H54 (cell line): ENCODE results near the gene APOBEC3B.
"Not testable (repeated sequence)": the region's sequence is repeated elsewhere in the genome, so short reads cannot be mapped to it uniquely, and the experiment has no call there.

ENCODE experiments used
- DNase-seq: peaks from one replicate; pipeline ENCODE4 v3.0.0; 2011; ENCODE audit warnings: low spot score, mixed read lengths; ENCODE audit not compliant: insufficient read length
- FAIRE-seq: peaks from 3 replicates; lab custom pipeline; 2011; peaks lifted over from hg19 to GRCh38; lab: Jason Lieb, UNC
- POLR2A ChIP-seq: IDR thresholded peaks from 2 replicates; pipeline ENCODE4 v1.6.1; 2011; ENCODE audit warnings: low read depth, mild to moderate bottlenecking, low read length

The APOBEC3B gene

DNA sequence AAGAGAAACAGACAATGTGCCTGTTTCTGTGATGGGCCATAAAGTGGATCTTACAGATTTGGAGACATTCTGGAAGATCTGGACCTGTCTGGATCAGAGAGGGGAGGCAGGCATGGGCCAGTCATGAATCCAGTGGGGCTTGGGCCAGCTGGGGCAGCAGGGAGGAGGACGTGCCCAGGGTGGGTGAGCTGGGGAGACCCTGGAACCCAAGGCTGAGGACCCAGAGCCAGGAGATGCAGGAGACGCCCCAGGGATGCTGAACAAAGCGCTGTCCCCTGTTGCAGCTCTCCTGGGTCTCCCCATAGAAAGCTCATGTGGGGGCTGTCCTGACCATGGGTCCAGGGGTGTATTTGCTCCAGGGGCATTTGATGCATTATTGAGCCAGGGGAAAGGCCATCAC, 26.2 kb upstream of the APOBEC3B start:
- FAIRE-seq, result no peak
- TF ChIP-seq POLR2A, result no peak
- DNase-seq, result no peak

GRCh38 chr22:38956551-38956950, 25.6 kb upstream of the APOBEC3B start:
- DNase-seq (no peak), FAIRE-seq (no peak)
- no peak for TF ChIP-seq POLR2A

DNA sequence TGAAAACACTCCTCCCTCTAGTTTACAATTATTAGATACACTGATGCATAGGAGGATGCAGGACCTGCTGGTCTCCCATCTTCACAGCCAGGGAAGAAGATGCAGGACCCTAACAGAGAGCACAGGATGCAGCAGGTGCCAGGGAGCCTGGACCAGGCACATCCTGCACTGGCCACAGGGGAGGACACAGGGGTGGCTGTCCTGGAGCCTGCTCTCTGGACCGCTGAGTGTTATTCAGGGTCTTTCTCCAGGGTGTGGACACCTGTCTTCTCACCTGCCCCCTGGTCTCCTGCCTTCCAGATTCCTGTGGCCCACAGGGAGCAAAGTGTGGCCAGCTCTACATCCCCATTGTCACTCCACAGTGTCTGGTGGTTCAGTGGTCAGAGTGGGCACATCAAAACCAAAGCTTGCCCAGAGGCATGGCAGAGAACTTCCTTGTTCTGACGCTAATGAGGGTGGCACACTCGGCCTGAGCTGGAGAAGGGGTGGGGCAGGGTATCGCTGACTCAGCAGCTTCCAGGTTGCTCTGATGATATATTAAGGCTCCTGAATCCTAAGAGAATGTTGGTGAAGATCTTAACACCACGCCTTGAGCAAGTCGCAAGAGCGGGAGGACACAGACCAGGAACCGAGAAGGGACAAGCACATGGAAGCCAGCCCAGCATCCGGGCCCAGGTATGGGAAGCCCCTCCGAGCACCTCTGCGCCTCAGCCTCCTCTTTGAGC, 24.9 kb upstream of the APOBEC3B start, which contains the start of gene APOBEC3A:
TSS of gene APOBEC3A (plus strand) at position 564 of the 725 bp plus-strand sequence. CDS start at position 647, 83 bp downstream.
- TF ChIP-seq POLR2A, result no peak
- no peak for FAIRE-seq
- DNase-seq, result no peak

- FAIRE-seq (no peak), DNase-seq (no peak)
- no peak for TF ChIP-seq POLR2A
Observed at GRCh38 chr22:38957808-38958650, 24.1 kb upstream of the APOBEC3B start.

GRCh38 chr22:38958651-38958943, 23.6 kb upstream of the APOBEC3B start:
- DNase-seq, FAIRE-seq: not testable (repeated sequence)

DNA sequence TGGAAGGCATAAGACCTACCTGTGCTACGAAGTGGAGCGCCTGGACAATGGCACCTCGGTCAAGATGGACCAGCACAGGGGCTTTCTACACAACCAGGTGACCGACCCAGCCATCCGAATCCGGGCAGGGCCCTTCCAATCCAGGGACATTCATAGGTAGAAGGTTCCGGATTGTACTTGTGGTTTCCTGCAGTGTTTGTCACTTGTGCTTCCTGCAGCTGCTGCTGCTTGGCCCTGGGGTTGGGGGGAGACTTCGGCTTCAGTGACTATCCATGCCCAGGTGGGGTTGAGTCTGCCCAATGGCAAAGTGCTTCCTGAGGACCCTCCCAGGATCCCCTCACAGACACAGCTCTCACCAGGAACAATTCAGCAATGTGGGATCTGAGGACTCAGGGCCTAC, 22.6 kb upstream of the APOBEC3B start:
- no peak for TF ChIP-seq POLR2A
- no peak for DNase-seq
- FAIRE-seq, result no peak

- not testable (repeated sequence) for DNase-seq, FAIRE-seq
Observed at GRCh38 chr22:38960673-38961072, 21.5 kb upstream of the APOBEC3B start.

DNA sequence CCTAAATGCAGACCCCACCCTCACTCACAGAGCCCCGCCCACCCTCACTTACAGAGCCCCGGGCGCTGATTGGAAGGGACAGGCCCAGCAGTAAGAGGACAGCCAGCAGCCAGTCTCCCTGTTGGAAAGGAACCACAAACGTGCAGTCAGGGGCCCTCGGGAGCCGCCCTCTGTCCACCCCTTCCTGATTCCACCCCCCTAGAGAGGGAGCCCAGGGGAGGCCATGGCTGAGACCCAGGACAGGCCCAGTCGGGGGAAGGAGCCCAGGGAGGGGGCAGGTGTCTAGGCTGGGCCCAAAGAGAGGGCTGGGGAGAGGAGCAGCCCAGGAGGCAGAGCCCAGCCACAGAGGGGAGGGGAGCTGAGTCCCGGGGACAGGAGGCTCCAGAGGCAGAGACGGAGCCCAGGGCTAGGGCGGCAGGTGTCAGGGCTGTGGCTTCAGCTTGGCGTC, 18.8 kb upstream of the APOBEC3B start:
- not testable (repeated sequence) for DNase-seq, FAIRE-seq

- DNase-seq (no peak), FAIRE-seq (no peak)
- TF ChIP-seq POLR2A, result no peak
Observed at GRCh38 chr22:38963872-38964271, 18.3 kb upstream of the APOBEC3B start.

- FAIRE-seq (no peak), DNase-seq (no peak)
- TF ChIP-seq POLR2A, result no peak
Observed at GRCh38 chr22:38964306-38964705, 17.8 kb upstream of the APOBEC3B start.

- DNase-seq, result no peak
- TF ChIP-seq POLR2A, result no peak
- FAIRE-seq, result no peak
Observed at GRCh38 chr22:38964989-38965388, 17.2 kb upstream of the APOBEC3B start.

- TF ChIP-seq POLR2A, result no peak
- FAIRE-seq (no peak), DNase-seq (no peak)
Observed at GRCh38 chr22:38965614-38966379, 16.4 kb upstream of the APOBEC3B start.

- DNase-seq (no peak), FAIRE-seq (no peak)
- TF ChIP-seq POLR2A, result no peak
Observed at GRCh38 chr22:38966380-38966702, 15.8 kb upstream of the APOBEC3B start.

DNA sequence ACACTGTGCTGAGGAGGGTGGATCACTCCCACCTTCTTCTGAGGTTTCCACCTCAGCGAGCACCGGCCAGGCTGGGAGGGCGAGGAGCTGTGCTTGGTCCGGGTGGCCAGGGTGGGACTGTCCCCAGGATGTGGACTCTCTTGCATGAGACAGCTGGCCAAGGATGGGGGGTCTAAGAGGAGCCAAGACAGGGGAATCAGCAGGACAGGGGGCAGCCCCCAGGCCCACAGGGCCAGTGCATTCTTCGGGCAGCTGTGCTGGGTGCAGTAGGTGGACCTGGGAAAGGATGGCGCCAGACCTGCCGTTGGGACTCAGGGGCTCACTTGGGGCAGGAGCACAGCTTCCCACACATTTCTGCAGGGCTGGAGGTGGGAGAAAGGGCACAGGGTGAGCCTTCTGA, 15.2 kb upstream of the APOBEC3B start:
- FAIRE-seq (no peak), DNase-seq (no peak)
- no peak for TF ChIP-seq POLR2A
